Activated CD4-positive, alpha-beta T cell treated with anti-CD3 and anti-CD28 coated beads for 36 hours (primary cell): ENCODE data around the gene INAVA. TPM values are rescaled to one million over a fixed set of nuclear protein-coding genes. Genes with fewer than 3 reads are reported as not detected.

Experiments
- ATAC-seq: fragments of 200-7000 bp; cut with Tn5 transposase; one replicate; pipeline ENCODE4 v1.10.0; 2021; ENCODE audit warnings: mild to moderate bottlenecking, moderate library complexity
- CTCF ChIA-PET: fragments of 350-600 bp; sonication (Branson Sonifier 250); formaldehyde crosslinking; loops from one replicate; lab custom pipeline; 2021; ENCODE audit warnings: antibody characterized with exemption; lab: Charles Lee
- POLR2A ChIA-PET: fragments of 350-600 bp; sonication (Branson Sonifier 250); formaldehyde crosslinking; loops from one replicate; lab custom pipeline; 2021; ENCODE audit warnings: antibody characterized with exemption, inconsistent platforms; lab: Charles Lee
- DNase-seq: peaks from one replicate; pipeline ENCODE4 v3.0.0-alpha.2; 2020
- H3K27ac Mint-ChIP-seq: one replicate; pipeline ENCODE4 v1.8.0; 2021; ENCODE audit warnings: mixed read lengths
- H3K27me3 Mint-ChIP-seq: one replicate; pipeline ENCODE4 v1.8.0; 2021; ENCODE audit warnings: mixed read lengths
- H3K36me3 Mint-ChIP-seq: one replicate; pipeline ENCODE4 v1.8.0; 2021; ENCODE audit warnings: low read depth, mixed read lengths
- H3K4me1 Mint-ChIP-seq: one replicate; pipeline ENCODE4 v1.8.0; 2021; ENCODE audit warnings: mixed read lengths
- H3K4me3 Mint-ChIP-seq: one replicate; pipeline ENCODE4 v1.8.0; 2021; ENCODE audit warnings: mild to moderate bottlenecking, moderate library complexity, mixed read lengths
- H3K9me3 Mint-ChIP-seq: one replicate; pipeline ENCODE4 v1.8.0; 2021; ENCODE audit warnings: low read depth, mixed read lengths
- intact Hi-C, 2 experiments: fragments of 100-400 bp; cut with DNase I in 1 of 2; cut with micrococcal nuclease in 1 of 2; formaldehyde crosslinking; loops; one replicate each; pipeline versions ENCODE4 v1.14.2 to v1.15.1; 2022 to 2024; cut with DNase I, micrococcal nuclease
- total RNA-seq, 2 experiments: library from RNA; stranded (reverse); gene quantifications; one replicate each; pipeline ENCODE4 v1.2.3, GENCODE V29; 2021

The INAVA gene
- total RNA-seq, 2 experiments from 2014 or later: not detected

GRCh38 chr1:200899451-200899915, 4.8 kb downstream of the INAVA start:
- Mint-ChIP-seq H3K27ac (no peak overlapping the region), H3K4me1 (no peaks in the 10 kb centered on the region), H3K27me3 (peaks cover 22% of the 10 kb centered on the region), H3K9me3 (no peaks in the 10 kb centered on the region), H3K4me3 (no peak overlapping the region), H3K36me3 (no peaks in the 10 kb centered on the region)
- POLR2A ChIA-PET: interaction anchor here (0.9 kb wide), 1 partner anchor 10 kb away, joined by 4 read pairs; no protein-coding TSS in a partner anchor
- intact Hi-C loops: no loop called here
- DNase-seq: no peak
- CTCF ChIA-PET: no interaction called here
- ATAC-seq: no peak

GRCh38 chr1:200899954-200900867, 5.5 kb downstream of the INAVA start:
- POLR2A ChIA-PET: interaction anchor here (0.9 kb wide), 1 partner anchor 11 kb away, joined by 4 read pairs; no protein-coding TSS in a partner anchor
- intact Hi-C loops: no loop called here
- Mint-ChIP-seq H3K9me3 (no peaks in the 10 kb centered on the region), H3K4me3 (no peak overlapping the region), H3K27ac (no peak overlapping the region), H3K4me1 (peaks cover 2% of the 10 kb centered on the region), H3K36me3 (no peaks in the 10 kb centered on the region), H3K27me3 (peaks cover 22% of the 10 kb centered on the region)
- CTCF ChIA-PET: interaction anchor here (0.6 to 0.7 kb wide), 3 partner anchors 15 to 138 kb away, joined by 3 to 4 read pairs (median 3); no protein-coding TSS in a partner anchor
- DNase-seq (no peak), ATAC-seq (no peak)

- H3K9me3 Mint-ChIP-seq: no peaks in the 10 kb centered on the region
- H3K36me3 Mint-ChIP-seq: no peaks in the 10 kb centered on the region
- ChIA-PET CTCF (interaction anchor here (0.7 to 0.8 kb wide), 2 partner anchors 19 to 27 kb away, joined by 3 read pairs; no protein-coding TSS in a partner anchor), POLR2A (no interaction called here)
- no peak overlapping the region for H3K4me3 Mint-ChIP-seq
- H3K27ac Mint-ChIP-seq: no peak overlapping the region
- ATAC-seq (no peak), DNase-seq (no peak)
- peaks cover 8% of the 10 kb centered on the region for H3K4me1 Mint-ChIP-seq
- H3K27me3 Mint-ChIP-seq: peaks cover 22% of the 10 kb centered on the region
- intact Hi-C loops: no loop called here
Observed at GRCh38 chr1:200900877-200901276, 6.2 kb downstream of the INAVA start.

- DNase-seq (no peak), ATAC-seq (no peak)
- POLR2A ChIA-PET: no interaction called here
- no peak overlapping the region for H3K4me3 Mint-ChIP-seq
- intact Hi-C loops: no loop called here
- H3K4me1 Mint-ChIP-seq: peaks cover 8% of the 10 kb centered on the region
- no peaks in the 10 kb centered on the region for H3K36me3 Mint-ChIP-seq
- no peaks in the 10 kb centered on the region for H3K9me3 Mint-ChIP-seq
- H3K27me3 Mint-ChIP-seq: peaks cover 22% of the 10 kb centered on the region
- CTCF ChIA-PET: interaction anchor here (0.8 to 1.0 kb wide), 2 partner anchors 12 to 18 kb away, joined by 3 read pairs; no protein-coding TSS in a partner anchor
- H3K27ac Mint-ChIP-seq: no peak overlapping the region
Observed at GRCh38 chr1:200901350-200901749, 6.7 kb downstream of the INAVA start.

GRCh38 chr1:200901796-200902444, 7.2 kb downstream of the INAVA start:
- ATAC-seq: no peak

GRCh38 chr1:200903793-200904192, 9.1 kb downstream of the INAVA start:
- H3K27ac Mint-ChIP-seq: no peak overlapping the region
- peaks cover 11% of the 10 kb centered on the region for H3K4me1 Mint-ChIP-seq
- DNase-seq (no peak), ATAC-seq (no peak)
- no peaks in the 10 kb centered on the region for H3K36me3 Mint-ChIP-seq
- ChIA-PET POLR2A (interaction anchor here (0.6 kb wide), 1 partner anchor 17 kb away, joined by 7 read pairs; no protein-coding TSS in a partner anchor), CTCF (interaction anchor here (1.0 to 1.1 kb wide), 2 partner anchors 14 to 22 kb away, joined by 3 to 4 read pairs; no protein-coding TSS in a partner anchor)
- H3K9me3 Mint-ChIP-seq: no peaks in the 10 kb centered on the region
- H3K27me3 Mint-ChIP-seq: peaks cover 21% of the 10 kb centered on the region
- no peak overlapping the region for H3K4me3 Mint-ChIP-seq
- intact Hi-C loops: no loop called here

More at GRCh38 chr1:200901796-200902444, 7.2 kb downstream of the INAVA start:
- CTCF ChIA-PET: interaction anchor here (1.0 kb wide), 1 partner anchor 12 kb away, joined by 3 read pairs; no protein-coding TSS in a partner anchor
- no peaks in the 10 kb centered on the region for H3K9me3 Mint-ChIP-seq
- H3K4me3 Mint-ChIP-seq: no peak overlapping the region
- H3K27ac Mint-ChIP-seq: no peak overlapping the region
- POLR2A ChIA-PET: no interaction called here
- DNase-seq: no peak
- H3K36me3 Mint-ChIP-seq: no peaks in the 10 kb centered on the region
- H3K4me1 Mint-ChIP-seq: peaks cover 10% of the 10 kb centered on the region
- peaks cover 22% of the 10 kb centered on the region for H3K27me3 Mint-ChIP-seq
- intact Hi-C loops: no loop called here

- peaks cover 11% of the 10 kb centered on the region for H3K4me1 Mint-ChIP-seq
- DNase-seq: no peak
- H3K27ac Mint-ChIP-seq: no peak overlapping the region
- no peak overlapping the region for H3K4me3 Mint-ChIP-seq
- intact Hi-C loops: loop anchor here (1.0 to 5.0 kb wide), 4 partner anchors 15 to 37 kb away; no protein-coding TSS in a partner anchor
- POLR2A ChIA-PET: no interaction called here
- no peak for ATAC-seq
- CTCF ChIA-PET: interaction anchor here (1.2 to 2.8 kb wide), 5 partner anchors 11 to 282 kb away, joined by 3 to 13 read pairs (median 4); no protein-coding TSS in a partner anchor
- H3K27me3 Mint-ChIP-seq: peaks cover 20% of the 10 kb centered on the region
- no peaks in the 10 kb centered on the region for H3K36me3 Mint-ChIP-seq
- H3K9me3 Mint-ChIP-seq: no peaks in the 10 kb centered on the region
Observed at GRCh38 chr1:200904772-200905171, 10.1 kb downstream of the INAVA start.

- Mint-ChIP-seq H3K4me3 (no peak overlapping the region), H3K4me1 (peaks cover 11% of the 10 kb centered on the region), H3K27ac (no peak overlapping the region), H3K9me3 (no peaks in the 10 kb centered on the region), H3K27me3 (peaks cover 23% of the 10 kb centered on the region), H3K36me3 (no peaks in the 10 kb centered on the region)
- CTCF ChIA-PET: interaction anchor here (1.0 to 2.8 kb wide), 8 partner anchors 10 to 576 kb away, joined by 3 to 13 read pairs (median 4); no protein-coding TSS in a partner anchor
- intact Hi-C loops: loop anchor here (1.0 to 5.0 kb wide), 6 partner anchors 16 to 39 kb away; no protein-coding TSS in a partner anchor
- DNase-seq: peak; percentile 67
- peak; percentile 99 for ATAC-seq
- POLR2A ChIA-PET: interaction anchor here (0.6 to 1.2 kb wide), 5 partner anchors 17 to 343 kb away, joined by 3 to 4 read pairs (median 3); no protein-coding TSS in a partner anchor
Observed at GRCh38 chr1:200905411-200906052, 10.8 kb downstream of the INAVA start.

GRCh38 chr1:200906491-200906890, 11.8 kb downstream of the INAVA start:
- ChIA-PET POLR2A (interaction anchor here (0.8 to 1.2 kb wide), 2 partner anchors 18 to 29 kb away, joined by 3 read pairs; no protein-coding TSS in a partner anchor), CTCF (interaction anchor here (0.6 to 2.8 kb wide), 4 partner anchors 18 to 575 kb away, joined by 3 to 13 read pairs (median 6); no protein-coding TSS in a partner anchor)
- Mint-ChIP-seq H3K36me3 (no peaks in the 10 kb centered on the region), H3K4me3 (no peak overlapping the region), H3K27ac (no peak overlapping the region), H3K27me3 (peaks cover 26% of the 10 kb centered on the region), H3K9me3 (no peaks in the 10 kb centered on the region), H3K4me1 (peaks cover 11% of the 10 kb centered on the region)
- ATAC-seq: no peak
- no peak for DNase-seq
- intact Hi-C loops: loop anchor here (1.0 to 5.0 kb wide), 3 partner anchors 18 to 40 kb away; no protein-coding TSS in a partner anchor

GRCh38 chr1:200907611-200908097, 13.0 kb downstream of the INAVA start:
- no peak overlapping the region for H3K4me3 Mint-ChIP-seq
- DNase-seq (no peak), ATAC-seq (peak; percentile 25)
- intact Hi-C loops: loop anchor here in 1 of 2 experiments (2.0 to 5.0 kb wide), 2 partner anchors 17 to 40 kb away; no protein-coding TSS in a partner anchor
- POLR2A ChIA-PET: no interaction called here
- no peaks in the 10 kb centered on the region for H3K36me3 Mint-ChIP-seq
- peaks cover 21% of the 10 kb centered on the region for H3K27me3 Mint-ChIP-seq
- H3K27ac Mint-ChIP-seq: no peak overlapping the region
- CTCF ChIA-PET: interaction anchor here (0.7 to 2.8 kb wide), 5 partner anchors 11 to 219 kb away, joined by 3 to 13 read pairs (median 5); no protein-coding TSS in a partner anchor
- no peaks in the 10 kb centered on the region for H3K9me3 Mint-ChIP-seq
- H3K4me1 Mint-ChIP-seq: peaks cover 11% of the 10 kb centered on the region
